Activated CD4-positive, alpha-beta T cell treated with anti-CD3 and anti-CD28 coated beads, Interleukin-2, amount 50 U/mL, for 16 hours (primary cell): ENCODE results near the gene PSMB3.

Experiments
- DNase-seq: peaks from one replicate; pipeline ENCODE4 v3.0.0-alpha.2; 2020

The PSMB3 gene

DNA sequence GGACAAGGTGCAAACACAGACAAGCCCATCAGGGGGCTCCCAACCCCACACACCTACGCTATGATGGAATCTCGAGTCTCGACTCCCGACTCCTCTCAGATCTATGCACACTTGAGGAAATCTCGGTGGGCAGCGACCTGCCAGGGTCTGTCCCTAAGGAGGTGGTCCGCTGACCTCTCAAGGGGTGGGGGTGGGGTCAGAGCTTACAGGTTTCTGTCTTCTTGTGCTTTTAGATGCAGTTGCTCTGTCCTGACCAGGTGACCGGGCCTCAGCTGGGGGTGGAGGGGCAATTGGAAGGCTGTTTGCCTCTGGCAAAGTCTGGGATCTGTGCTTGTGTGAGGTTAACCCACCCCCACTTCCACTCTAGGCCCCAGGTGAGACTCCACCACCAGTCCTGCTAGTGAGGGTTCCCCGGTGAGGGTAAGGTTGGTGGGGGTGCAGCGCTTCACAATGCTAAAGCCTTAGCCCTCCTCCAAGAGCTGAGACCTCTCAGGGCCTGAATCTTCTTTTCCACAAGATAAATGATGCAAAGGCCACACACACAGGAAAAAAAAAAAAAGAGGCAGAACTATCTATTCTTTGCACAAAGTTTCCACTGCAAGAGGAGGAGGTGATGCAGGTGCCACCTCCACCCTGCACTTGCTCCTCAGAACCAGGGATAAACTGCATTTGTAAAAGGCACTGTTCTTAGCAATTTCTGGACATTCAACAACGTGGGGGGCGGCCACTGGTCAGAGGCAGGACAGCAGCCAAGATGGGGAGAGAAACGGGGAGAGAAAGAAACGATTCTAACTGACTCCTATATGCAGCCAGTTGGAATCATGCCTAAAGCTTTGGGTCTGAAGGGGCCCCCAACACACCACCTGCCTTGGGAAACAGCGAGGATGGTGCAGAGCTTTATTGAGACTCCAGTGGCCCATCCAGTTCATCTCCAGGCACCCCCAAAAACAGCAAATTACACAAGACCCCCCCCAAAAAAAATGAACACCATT, 18.3 kb upstream of the PSMB3 start:
- DNase-seq: no peak

DNA sequence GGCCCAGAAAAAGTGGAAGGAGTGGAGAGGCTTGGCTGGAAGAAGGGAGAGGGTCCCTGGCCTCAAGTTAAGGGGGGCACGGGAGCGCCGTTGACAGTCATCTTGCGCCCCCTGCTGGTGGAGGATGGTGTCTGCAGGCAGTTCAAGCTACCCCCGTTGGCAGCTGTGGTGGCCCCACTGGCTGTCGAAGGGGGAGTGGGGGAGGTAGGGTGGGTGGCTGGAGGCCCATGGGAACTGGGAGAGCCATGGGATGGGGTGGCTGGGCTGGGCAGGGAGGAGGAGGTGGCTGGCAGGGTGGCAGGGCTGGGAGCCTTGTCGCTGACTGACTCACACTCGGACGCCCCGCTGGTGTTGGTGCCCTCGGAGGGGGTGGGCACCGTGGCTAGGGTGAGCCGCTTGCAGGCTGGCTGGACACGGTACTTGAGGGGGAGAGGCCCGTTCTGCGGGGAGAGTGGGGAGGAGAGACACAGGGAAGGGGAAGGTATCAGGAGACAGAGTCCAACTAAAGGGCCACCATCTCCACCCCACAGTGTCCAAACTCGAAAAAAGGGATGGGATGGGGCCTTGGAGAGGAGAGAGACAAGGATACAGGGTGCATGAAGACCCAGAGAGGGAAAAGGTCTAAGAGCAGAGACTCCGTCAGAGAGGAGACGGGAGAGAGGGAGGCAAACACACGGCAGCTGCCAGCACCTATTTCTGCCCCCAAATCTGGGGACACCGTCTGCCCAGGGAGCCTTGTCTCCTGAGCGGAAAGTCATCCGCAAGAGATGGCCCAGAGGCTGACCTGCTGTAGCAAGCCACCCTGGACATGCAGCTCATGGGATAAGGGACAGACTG, 17.2 kb upstream of the PSMB3 start:
- DNase-seq: peak; percentile 69

DNA sequence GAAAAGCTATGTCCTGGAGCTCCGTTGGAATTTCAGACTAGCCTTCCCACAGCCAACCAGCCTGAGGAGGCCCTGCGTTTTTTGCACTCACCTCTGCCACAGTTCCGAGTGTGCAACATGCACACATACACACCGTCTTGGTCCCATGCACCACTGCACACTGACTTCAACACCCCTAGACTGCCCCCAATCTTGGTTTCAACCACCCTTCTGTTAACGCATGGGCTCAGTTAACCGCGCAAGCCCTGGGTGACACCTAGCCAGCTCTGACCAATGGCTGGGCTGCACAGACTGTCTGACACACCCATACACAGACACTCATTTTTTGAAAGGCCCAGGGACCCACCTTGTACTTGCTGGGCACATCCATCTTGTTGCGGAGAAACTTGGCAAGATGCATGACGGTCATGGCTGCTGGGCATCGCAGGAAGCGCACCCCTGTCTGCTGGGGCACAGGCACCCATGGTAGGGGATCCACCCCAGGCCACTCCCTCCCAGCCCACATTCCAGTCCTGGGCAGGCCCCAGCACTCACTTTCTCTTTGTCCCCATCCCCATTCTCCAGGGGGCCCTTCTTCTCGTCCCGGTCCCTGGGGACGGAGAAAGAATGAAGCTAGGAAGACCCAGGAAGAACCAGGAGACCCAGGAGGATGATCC, 14.4 kb upstream of the PSMB3 start:
- no peak for DNase-seq

DNA sequence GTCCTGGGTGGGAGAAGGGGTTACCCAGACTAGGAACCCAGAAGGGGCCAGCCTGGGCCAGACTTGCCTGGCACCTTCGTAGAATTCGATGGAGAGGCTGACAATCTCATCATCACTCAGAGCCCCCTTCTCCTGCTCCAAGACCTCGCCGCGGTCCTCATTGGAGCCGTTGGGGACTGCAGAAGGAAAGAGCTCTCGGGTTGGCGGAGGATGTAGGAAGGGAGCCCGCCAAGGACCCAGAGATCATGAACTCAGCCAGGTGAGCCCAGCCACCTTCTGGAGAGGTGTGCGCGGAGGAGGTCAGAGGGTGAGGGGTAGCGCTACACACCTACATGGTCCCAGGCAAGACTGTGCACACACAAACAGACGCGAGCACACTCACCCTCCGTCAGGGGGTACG, 13.9 kb upstream of the PSMB3 start:
- no peak for DNase-seq

DNA sequence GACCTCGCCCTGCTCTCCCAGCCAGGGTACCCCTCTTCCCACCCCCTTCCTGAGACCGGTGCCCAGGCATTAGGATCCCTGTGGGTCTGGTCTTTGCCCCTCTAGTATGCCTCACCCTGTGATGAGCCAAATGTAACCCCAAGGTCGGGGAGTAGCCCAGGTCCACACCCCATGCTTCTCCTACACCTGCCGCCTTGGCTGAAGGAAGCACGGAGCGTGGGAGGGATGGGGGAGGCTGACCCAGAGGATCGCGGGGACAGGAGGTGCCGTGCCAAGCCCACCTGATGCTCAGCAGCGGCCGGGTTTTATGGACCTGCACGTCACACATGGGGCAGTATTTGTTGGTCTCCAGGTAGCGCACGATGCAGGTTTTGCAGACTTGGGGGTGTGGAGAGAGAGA, 13.2 kb upstream of the PSMB3 start:
- no peak for DNase-seq

DNA sequence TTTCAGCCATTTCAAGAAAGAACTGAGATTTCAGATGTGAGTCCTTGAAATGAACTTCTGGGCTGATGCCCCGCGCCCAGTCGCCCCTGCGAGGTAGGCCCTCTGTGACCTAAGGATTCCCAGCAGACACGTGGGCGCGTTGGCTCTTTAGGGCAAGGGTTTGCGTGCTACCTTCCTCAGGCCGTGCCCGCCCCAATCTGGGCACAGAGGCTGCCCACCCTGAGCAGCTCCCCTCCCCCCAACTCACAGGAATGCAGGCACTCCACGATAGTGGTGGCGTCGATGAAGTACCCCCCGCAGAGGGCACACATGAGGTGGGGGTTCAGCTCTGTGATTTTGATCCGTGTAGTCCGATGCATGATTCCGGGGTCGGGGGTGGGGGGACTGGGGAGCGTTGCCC, 12.5 kb upstream of the PSMB3 start:
- no peak for DNase-seq

DNA sequence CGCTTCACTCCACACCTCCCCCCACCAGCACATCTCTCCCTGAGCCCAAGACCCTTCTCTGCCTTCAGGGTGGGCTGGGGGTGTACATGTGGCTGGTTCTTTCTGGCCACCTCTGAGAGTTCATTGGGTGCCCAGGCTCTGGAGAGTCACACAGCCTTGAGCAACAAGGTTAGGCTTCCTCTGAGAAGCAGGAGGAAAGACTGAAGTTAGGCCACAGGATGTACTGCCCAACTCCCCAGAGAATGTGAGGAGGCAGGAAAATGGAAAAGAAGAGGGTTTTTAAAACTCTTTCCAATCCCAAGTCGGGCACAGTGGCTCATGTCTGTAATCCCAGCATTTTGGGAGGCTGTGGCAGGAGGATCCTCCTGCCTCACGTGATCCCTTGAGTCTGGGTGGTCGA, 11.7 kb upstream of the PSMB3 start:
- DNase-seq: no peak

DNA sequence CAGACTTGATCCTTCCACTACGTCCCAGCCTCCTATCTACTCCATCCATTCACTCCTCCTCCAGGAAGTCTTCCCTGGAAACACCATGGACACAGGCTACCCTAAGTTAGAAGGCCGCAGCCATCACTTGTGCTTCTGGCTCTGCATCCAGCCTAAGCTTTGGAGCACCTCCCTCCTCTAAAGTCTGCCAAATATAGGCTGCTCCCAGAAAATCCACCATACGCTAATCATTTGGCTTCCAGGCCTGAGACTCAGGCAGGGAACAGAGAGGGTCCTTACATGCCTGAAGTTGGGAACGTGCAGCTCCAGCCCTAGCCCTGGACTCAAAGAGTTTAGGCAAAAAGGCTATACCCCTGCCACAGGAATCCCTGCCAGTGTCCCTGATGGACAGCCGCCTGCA, 11.1 kb upstream of the PSMB3 start:
- no peak for DNase-seq

DNA sequence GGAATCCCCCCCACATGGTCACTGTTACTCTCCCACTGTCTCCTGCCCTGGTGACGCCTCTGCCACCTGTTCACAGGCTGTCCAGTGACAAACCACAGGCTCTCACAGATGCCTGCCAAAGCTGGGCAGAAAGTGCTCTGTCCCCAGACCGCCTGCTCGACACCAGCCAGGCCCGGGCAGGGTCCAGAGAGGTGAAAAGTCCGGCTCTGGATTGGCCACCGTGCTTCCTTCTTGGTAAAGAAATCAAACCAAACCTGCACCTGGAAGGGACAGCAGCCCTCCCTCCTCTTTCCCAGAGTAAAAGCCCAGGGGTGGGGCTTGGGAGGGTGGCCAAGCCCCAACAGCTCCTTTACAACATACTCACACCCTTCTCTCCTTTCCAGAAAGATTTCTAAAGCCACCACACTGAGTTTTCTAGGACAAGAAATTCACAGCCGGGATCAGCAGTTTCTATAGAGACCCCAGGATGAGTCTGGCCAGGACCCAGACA, 10.6 kb upstream of the PSMB3 start:
- DNase-seq: no peak

DNA sequence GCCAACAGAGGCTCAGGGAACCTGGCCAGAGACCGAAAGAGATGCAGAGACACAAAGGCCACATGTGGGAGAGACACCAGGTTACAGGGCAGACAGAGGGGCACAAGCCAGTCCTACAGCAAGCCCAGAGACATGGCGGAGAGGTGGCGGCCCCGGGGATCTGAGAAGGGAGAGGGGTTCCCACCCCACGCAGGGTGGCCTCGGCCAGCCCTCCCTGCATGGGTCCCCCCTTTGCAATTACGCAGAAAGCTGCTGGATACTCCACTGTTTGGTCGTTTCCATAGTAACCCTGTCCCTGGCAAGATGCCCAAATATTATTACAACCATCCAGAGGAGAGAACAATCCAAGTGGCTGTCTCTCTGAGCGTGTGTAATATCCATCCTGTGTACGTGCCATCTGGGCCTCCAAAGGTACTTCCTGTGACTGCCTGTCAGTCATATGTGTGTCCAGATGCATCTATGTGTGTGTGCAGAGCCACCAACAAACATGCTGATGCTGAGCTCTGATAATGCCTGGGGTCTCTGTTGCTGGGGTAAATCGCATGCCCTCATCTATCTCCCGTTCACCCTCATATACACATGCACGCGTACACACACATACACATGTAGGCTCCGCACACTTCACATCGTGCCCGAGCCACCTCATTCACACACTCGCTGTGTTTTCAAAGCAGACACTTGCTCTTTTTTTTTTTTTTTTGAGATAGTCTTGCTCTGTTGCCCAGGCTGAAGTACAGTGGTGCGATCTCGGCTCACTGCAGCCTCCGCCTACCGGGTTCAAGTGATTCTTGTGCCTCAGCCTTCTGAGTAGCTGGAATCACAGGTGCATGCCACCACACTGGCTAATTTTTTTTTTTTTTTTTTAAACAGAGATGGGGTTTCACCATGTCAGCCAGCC, 9.9 kb upstream of the PSMB3 start:
- DNase-seq: no peak

DNA sequence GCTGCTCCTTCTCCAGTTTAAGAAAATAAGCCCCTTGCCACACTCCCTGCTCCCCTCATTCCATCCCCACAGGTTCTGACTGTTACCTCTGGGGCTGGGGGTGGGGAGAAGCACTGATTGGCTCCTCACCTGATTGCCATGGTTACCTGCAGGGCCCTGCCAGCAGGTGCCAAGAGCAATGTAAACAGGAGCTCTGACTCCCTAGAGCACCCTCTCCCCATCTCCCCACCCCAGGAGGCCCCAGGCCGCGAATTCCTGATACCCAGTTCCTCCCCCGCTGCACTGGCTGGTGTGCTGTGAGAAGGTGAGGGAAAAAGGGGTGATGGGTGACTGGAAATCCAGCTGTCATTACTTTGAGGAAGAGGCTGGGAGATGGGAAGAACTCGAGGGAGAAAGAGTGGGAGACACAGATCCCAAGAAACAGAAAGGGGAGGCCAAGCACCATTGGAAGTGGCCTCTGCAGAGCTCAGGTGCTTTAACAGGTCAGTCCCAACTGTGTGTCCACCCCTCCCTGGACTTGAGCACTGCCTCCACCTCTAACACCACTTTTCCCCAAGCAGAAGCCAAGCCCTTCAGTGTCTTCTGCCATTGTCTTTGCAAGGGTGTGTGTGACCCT, 8.9 kb upstream of the PSMB3 start:
- no peak for DNase-seq

DNA sequence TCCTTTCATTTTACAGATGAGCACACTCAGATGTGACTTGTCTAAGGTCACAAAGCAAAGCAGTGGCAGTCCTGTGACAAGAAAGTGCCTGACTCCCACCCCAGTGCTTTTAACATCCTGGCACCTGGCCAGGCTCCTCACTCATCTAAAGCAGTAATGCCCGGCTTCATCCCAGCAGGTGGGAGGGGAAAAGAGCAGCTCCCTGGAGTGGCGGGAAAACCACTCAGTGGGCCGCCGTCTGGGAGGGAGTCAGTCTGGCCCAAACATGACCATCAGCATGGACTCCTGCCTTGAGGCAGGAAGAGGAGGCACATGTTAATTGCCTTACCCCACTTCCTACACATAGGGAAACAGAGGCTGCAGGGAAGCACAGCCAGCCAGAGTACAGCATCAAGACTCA, 7.0 kb upstream of the PSMB3 start:
- DNase-seq: no peak

DNA sequence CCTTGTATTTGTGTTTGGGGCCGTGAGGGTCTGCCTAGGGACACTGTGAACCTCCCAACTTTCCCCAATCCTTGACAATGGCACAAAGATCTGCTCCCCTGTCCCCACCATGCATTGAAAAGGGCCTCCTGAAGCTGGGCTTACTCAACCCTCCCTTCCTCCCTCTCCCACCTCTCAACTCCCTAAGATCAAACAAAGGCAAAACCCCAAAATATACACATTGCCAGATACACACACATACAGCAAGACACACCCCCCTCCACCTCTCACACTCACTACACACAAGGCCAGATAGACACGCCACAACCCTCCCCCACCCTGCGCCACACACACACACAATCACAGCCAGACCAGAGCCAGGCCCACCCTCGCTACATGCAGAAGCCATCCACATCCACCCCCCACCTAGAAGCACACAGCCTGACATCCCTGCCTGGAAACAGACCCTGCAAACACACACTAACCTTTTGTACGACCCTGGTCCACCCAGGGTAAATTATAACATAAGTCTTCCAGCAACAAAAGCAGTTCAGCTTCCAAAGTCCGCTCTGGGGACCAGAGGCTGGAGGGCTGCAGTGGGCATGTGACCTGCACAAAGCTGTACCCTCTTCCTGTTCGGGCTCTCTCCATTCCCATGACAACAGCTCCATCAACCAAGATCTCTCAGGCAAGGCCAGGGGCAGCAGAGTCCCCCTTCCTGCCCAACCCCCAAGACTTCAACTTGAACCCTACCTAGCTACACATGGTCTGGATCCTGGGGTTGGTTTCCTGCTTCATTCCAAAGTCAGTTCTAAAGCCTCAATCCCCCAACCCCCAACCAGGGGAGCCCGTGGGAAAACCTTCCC, 6.3 kb upstream of the PSMB3 start:
- DNase-seq: no peak

DNA sequence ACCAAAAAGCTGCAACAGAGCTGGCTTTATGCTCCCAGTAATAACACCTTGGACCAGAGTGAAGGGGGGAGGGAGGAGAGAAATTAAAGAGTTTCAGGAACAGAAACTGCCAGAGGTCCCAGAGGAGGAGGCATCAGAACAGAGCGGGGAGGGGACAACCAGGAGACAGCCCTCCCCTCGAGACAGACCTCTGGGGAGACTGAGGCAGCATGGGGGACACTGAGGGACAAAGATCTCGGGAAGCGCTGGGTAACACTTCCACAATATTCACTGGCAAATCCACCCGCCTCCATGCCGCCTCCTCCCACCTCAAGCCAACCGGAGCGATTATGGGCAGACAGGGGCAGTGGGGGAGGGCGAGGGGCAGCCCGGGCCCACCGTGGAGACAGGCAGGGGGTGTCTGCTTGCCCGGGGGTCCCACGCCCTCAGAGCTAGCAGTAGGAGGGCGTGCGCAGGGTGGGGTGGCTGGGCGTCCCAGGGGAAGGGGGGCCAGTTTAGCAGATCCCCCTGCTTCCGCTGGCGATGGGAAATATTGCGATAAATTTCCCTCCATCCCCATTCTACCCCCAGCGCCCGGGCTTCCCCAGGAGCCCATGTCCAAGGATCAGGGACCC, 5.6 kb upstream of the PSMB3 start:
- DNase-seq: no peak

DNA sequence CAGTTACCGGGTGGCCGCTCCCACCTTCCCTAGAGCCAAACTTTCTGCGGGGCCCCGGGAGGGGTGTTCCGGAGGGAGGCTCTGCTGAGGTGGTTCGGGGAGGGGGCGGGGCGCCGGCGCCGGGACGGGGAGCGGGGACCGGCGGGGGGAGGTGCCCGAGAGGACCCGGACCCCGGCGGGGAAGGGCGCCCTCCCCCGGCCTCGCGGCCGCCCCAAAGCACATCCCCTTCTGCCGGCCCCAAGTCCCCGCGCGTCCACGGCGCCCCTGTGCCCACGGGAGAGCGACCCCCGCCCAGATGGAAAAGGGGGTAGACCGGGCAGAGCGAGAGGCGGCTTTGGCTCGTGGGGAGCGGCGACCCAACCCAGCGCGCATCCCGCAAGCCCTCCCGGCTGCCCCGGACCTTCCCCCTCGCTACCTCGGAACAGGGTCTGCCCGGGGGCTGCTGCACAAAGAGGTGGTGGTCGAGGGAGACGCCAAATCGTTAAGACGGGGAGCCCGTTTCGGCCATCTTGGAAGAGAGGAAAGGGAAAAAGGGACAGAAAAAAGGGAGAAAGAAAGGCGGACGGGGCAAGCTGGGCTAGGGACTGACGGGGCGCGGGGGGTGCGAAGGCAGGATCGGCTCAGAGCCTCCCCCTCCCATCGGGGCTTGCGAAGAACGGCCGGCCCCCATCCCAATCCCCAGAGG, 4.9 kb upstream of the PSMB3 start:
- DNase-seq: no peak

DNA sequence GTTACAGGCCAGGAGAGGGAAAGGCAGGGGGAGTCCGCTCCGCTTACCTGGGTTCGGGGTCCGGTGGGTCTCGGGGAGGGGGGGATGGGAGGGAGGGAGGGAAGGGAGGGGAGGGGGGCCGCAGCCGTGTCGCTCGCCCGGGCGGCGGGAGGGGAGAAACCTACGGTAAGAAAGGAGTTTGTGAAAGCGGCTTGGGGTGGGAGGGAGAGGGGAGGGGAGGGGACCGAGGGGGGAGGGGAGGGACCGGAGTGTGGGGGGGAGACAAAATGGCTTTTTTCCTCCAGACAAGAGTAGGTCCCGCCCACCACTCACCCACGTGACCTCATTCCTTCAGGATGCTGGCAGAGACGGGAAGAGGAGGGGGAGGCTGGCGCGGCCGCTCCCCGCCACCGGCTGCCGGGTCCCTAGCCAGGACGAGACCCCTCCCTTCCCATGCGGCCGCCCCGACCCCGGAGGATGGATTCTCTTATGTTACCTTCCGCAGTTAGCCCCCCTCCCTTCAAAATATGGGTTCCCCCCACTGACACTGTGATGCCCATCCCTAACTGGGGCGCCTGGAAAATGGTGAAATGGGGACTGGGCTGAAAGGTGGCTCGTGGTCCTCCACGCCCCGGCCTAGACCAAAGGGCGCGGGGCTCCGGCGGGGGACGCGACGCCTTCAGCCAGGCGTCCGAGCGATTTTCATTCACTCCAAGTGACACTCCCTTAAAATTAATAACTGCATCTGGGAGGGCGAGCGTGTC, 4.2 kb upstream of the PSMB3 start, which contains the start of gene PCGF2:
Gene PCGF2, minus strand, starts transcription at position 188 of the 743 bp plus-strand sequence. CDS start 7,934 bp downstream, outside the sequence.
- no peak for DNase-seq

DNA sequence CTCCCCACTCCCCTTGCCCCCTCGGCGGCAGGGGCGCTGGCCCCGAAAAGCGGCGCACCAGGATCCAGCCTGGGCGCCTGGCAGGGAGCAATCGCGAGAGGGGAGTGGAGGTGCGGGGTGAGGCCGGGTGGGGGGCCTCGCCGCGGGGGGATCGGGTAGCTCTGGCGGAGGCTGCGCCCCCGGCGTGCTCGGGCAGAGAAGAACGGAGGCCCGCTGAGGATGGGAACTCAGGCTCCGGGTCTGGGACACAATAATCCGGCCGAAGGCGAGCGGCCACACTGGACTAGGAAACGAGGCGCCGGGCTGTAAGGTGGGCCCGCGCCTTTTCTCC, 3.7 kb upstream of the PSMB3 start:
- DNase-seq: no peak

DNA sequence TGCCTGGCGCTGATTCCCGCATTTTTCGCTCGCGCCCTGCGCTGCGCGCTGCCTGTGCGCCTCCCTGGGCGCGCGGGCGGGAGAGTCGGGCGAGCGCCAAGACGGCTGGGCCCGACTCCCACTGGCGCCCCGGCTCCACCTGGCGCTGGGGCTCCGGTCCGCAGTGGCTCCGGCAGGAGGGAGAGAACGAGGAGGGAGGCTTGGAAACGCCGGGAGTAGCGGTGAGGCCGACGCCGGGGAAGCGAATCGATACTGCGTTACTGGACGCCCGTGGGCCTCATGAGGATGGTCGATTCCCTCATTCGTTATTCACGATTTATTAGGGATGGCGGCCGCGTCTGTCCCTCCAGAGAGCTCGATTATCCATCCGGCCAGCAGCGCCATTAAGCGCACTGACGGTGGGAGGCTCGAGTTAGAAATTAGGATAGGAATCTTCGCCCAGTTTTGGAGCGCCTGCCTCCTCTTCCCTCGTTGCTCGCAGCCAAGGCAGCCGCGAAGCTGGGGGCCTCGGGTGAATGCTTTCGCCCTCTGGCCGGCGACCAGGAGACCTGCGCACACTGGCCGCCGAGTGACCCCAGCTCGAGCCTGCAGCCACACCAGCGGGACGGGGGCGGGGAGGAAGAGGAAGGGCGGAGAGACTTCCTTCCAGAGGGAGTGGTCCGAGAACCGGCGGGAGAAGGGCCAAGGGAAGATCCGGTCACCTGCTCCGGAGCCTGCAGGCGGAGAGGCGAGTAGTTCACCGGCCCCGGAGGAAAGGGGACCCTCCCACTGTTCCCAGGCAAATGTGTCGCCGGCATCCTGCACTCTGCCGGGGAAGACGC, 3.1 kb upstream of the PSMB3 start:
- DNase-seq: no peak
